Right renal cortex interstitium (tissue), 3 donors: ENCODE results near the gene HOXA13. TPM values are rescaled to one million over a fixed set of nuclear protein-coding genes. Genes with fewer than 3 reads are reported as not detected.

ENCODE experiments used
- DNase-seq, 3 donors: peaks; one replicate each; pipeline ENCODE4 v3.0.0-alpha.2; 2013; ENCODE audit warnings: low read depth in 3 of 3, low spot score in 2 of 3
- polyA plus RNA-seq, 3 donors: library from polyadenylated mRNA; unstranded; fragments of 120-200 nt; gene quantifications; one replicate each; pipeline ENCODE4 v1.2.1, GENCODE V29; 2013; ENCODE audit not compliant: insufficient read length in 3 of 3

HOXA13 gene
- polyA plus RNA-seq, 3 donors: 0.06 TPM; not detected in 1

GRCh38 chr7:27237735-27238334, 37.9 kb upstream of the HOXA13 start:
- no peak for DNase-seq

GRCh38 chr7:27235387-27236311, 35.8 kb upstream of the HOXA13 start:
- DNase-seq: no peak

GRCh38 chr7:27229448-27229847, 29.6 kb upstream of the HOXA13 start:
- DNase-seq: no peak

GRCh38 chr7:27224983-27225934, 25.4 kb upstream of the HOXA13 start:
- DNase-seq: no peak

- DNase-seq: no peak
Observed at GRCh38 chr7:27223941-27224575, 24.2 kb upstream of the HOXA13 start.

GRCh38 chr7:27221201-27221797, 21.4 kb upstream of the HOXA13 start:
- no peak for DNase-seq

GRCh38 chr7:27220440-27220955, 20.6 kb upstream of the HOXA13 start:
- DNase-seq: no peak

GRCh38 chr7:27219821-27220220, 19.9 kb upstream of the HOXA13 start:
- no peak for DNase-seq

GRCh38 chr7:27217951-27218350, 18.1 kb upstream of the HOXA13 start:
- no peak for DNase-seq

- no peak for DNase-seq
Observed at GRCh38 chr7:27215356-27215755, 15.5 kb upstream of the HOXA13 start.

- DNase-seq: no peak
Observed at GRCh38 chr7:27214239-27214950, 14.5 kb upstream of the HOXA13 start.

- no peak for DNase-seq
Observed at GRCh38 chr7:27213433-27214238, 13.7 kb upstream of the HOXA13 start.

GRCh38 chr7:27212497-27213432, 12.9 kb upstream of the HOXA13 start:
- DNase-seq: no peak

GRCh38 chr7:27211764-27212204, 11.9 kb upstream of the HOXA13 start:
- no peak for DNase-seq

- DNase-seq: no peak
Observed at GRCh38 chr7:27211084-27211446, 11.2 kb upstream of the HOXA13 start.

- no peak for DNase-seq
Observed at GRCh38 chr7:27210441-27211083, 10.7 kb upstream of the HOXA13 start.

GRCh38 chr7:27209933-27210440, 10.1 kb upstream of the HOXA13 start:
- no peak for DNase-seq
